Psoas muscle (tissue), 8 donors: ENCODE measurements around the gene TXNDC16. TPM values are rescaled to one million over a fixed set of nuclear protein-coding genes. Genes with fewer than 3 reads are reported as not detected.

Experiments
- ATAC-seq, 4 donors: fragments of 200-7000 bp; cut with Tn5 transposase; one replicate each; pipeline ENCODE4 v1.9.1; 2020; ENCODE audit warnings: moderate library complexity in 3 of 4, mild to moderate bottlenecking in 2 of 4
- DNase-seq, 2 donors: peaks; one replicate each; pipeline ENCODE4 v3.0.0-alpha.2; 2020
- H3K27ac ChIP-seq: fragments of 200-600 bp; one replicate; pipeline ENCODE4 v1.8.0; 2022
- H3K27me3 ChIP-seq, 3 donors: fragments of 200-600 bp in 1 of 3; one replicate each; pipeline versions ENCODE4 v1.6.1 to v1.8.0; 2013 to 2022; ENCODE audit warnings: low read length in 2 of 3, mild to moderate bottlenecking in 2 of 3, moderate library complexity in 1 of 3; ENCODE audit not compliant: insufficient read depth in 3 of 3
- H3K36me3 ChIP-seq, 2 donors: fragments of 200-600 bp in 1 of 2; one replicate each; pipeline versions ENCODE4 v1.6.1 to v1.8.0; 2013 to 2022; ENCODE audit warnings: low read depth in 1 of 2, mild to moderate bottlenecking in 1 of 2, moderate library complexity in 1 of 2; ENCODE audit not compliant: insufficient read depth in 1 of 2
- H3K4me1 ChIP-seq: fragments of 200-600 bp; one replicate; pipeline ENCODE4 v1.8.0; 2022
- H3K4me3 ChIP-seq: fragments of 200-600 bp; one replicate; pipeline ENCODE4 v1.8.0; 2022; ENCODE audit warnings: mild to moderate bottlenecking
- H3K9me3 ChIP-seq: fragments of 200-600 bp; one replicate; pipeline ENCODE4 v1.8.0; 2022
- WGBS, 3 donors: extraction: QIAGEN DNeasy Blood & Tissue Kit; methylation state at CpG; one replicate each; pipeline versions ENCODE4 v1.1.6 to v1.1.7; 2013; 5-methylcytosine and 5-hydroxymethylcytosine counted together
- intact Hi-C, 2 donors: fragments of 100-400 bp; cut with DNase I; formaldehyde crosslinking; loops; one replicate each; pipeline versions ENCODE4 v1.11.0 to v1.14.2; 2022
- polyA plus RNA-seq, 3 donors: library from polyadenylated mRNA; stranded (reverse); fragments of 200-250 nt; gene quantifications; one replicate each; pipeline ENCODE4 v1.2.3, GENCODE V29; 2013
- total RNA-seq, 4 donors: library from RNA; stranded (reverse); fragmentation: NEBNext Ultra II Directional in 2 of 4; extraction: Animal tissue kit (Norgen Biotek cat#: 25700) in 2 of 4; gene quantifications; one replicate each; pipeline versions ENCODE4 v1.2.1 to v1.2.4, GENCODE V29; 2021 to 2023
- TF ChIP-seq, protein P1 (sequence below): fragments of 200-600 bp; IDR thresholded peaks from one replicate; pipeline ENCODE4 v1.8.0; 2022; ENCODE audit warnings: antibody characterized with exemption
- donor health status: healthy with polysubstance abuse.
- donor health status: DM: no; HTN: no; CAD: no; lungs with moderate emphysema.
- donor health status: Bipolar disorder and iron deficiency.
- donor health status: healthy.
- donor health status: DM: yes; HTN: yes; CAD: no.
- donor health status: DM: no; HTN: no; CAD: no.
- donor health status: DM: no; HTN: no; CAD: no.
- donor health status: DM: yes; HTN: yes; CAD: no.

Gene TXNDC16
- total and polyA plus RNA-seq, 7 donors, result 0.42 to 4.2 (median 1.8) TPM

DNA sequence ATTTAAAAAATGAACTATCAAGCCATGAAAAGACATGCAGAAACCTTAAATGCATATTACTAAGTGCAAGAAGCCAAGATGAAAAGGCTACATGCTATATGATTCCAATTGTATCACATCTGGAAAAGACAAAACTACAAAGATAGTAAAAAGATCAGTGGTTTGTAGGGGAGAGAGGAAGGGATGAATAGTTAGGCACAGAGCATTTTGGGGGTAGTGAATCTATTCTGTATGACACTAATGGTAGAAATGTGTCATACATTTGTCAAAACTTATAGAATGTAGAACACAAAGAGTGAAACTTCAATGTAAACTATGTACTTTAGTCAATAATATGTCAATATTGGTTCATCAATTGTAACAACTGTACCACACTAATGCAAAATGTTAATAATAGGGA lies 20.8 kb downstream of the TXNDC16 start:
- intact Hi-C loops, result no loop called here
- Histone ChIP-seq H3K4me3 (no peak overlapping the region), H3K4me1 (no peaks in the 10 kb centered on the region), H3K27me3 (no peaks in the 10 kb centered on the region), H3K9me3 (no peaks in the 10 kb centered on the region), H3K27ac (no peak overlapping the region), H3K36me3 (peaks cover 0 to 49% of the 10 kb centered on the region in 2 donors)
- no peak for DNase-seq
- ATAC-seq, result no peak
- TF ChIP-seq, protein P1, sequence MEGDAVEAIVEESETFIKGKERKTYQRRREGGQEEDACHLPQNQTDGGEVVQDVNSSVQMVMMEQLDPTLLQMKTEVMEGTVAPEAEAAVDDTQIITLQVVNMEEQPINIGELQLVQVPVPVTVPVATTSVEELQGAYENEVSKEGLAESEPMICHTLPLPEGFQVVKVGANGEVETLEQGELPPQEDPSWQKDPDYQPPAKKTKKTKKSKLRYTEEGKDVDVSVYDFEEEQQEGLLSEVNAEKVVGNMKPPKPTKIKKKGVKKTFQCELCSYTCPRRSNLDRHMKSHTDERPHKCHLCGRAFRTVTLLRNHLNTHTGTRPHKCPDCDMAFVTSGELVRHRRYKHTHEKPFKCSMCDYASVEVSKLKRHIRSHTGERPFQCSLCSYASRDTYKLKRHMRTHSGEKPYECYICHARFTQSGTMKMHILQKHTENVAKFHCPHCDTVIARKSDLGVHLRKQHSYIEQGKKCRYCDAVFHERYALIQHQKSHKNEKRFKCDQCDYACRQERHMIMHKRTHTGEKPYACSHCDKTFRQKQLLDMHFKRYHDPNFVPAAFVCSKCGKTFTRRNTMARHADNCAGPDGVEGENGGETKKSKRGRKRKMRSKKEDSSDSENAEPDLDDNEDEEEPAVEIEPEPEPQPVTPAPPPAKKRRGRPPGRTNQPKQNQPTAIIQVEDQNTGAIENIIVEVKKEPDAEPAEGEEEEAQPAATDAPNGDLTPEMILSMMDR, result no peak

DNA sequence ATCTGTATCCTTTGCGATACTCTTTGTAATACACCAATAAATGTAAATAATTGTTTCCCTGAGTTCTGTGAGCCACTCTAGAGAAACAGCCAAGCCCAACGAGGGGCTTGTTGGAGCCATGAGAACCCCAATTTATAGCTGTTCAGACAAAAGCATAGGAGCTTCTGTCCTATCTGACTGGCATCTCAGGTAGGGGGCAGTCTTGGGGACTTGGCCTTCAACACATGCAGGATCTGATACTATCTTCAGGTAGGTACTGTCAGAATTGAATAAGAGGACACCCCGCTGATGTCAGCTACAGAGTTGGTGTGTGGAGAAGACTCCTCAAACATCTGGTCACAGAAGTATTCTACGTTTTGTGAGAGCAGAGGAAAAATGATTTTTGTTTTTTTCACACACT lies 25.3 kb downstream of the TXNDC16 start:
- intact Hi-C loops, result no loop called here
- no peaks in the 10 kb centered on the region for H3K4me1 ChIP-seq
- no peak overlapping the region for H3K27ac ChIP-seq
- H3K9me3 ChIP-seq, result no peaks in the 10 kb centered on the region
- ATAC-seq, result no peak
- TF ChIP-seq, protein P1, result no peak
- H3K4me3 ChIP-seq, result no peak overlapping the region
- 84 to 89% (median 88%) methylated on average over 4 of the region's 4 CpGs for WGBS, 3 donors
- H3K27me3 ChIP-seq, result no peaks in the 10 kb centered on the region
- no peak for DNase-seq
- H3K36me3 ChIP-seq, result peaks cover 0 to 11% of the 10 kb centered on the region in 2 donors

DNA sequence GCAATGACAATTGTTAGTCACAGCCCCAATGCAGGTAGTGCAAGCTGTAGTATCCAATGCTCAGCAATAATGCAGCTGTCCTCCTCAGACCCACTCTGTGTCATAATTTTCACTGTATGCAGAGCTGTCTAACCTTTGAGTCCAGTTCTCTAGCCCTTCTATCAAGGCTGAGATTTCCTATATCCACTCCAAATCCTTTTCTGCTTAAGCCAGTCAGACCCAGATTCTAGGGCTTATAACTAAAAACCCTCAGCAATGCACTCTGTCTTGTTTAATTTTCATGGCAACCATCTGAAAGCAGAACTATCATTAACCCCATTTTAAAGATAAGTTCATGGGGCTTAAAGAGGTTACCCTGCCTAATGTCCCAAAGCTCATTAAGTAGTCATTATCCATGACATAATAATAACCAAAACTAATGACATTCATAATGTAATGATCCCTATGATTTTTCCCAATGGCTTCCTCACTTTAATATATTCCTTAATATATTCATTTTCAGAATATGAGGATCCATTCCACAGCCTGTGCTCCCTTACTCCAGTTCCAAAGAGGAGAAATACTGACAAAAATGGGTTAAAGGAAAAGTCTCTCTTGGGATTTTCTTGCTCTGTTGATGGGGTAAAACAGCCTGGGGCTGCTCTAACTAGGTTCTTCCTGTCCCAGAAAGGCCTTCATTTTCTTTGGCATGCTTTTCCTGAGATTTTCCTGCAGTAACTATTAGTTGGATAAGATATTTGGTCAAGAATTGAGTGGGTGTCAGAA lies 29.5 kb downstream of the TXNDC16 start:
- H3K27ac ChIP-seq, result no peak overlapping the region
- intact Hi-C loops, result no loop called here
- peaks cover 0 to 13% of the 10 kb centered on the region in 2 donors for H3K36me3 ChIP-seq
- H3K4me1 ChIP-seq, result no peaks in the 10 kb centered on the region
- H3K4me3 ChIP-seq, result no peak overlapping the region
- DNase-seq, result no peak
- no peak for ATAC-seq
- H3K9me3 ChIP-seq, result no peaks in the 10 kb centered on the region
- TF ChIP-seq, protein P1, result no peak
- no peaks in the 10 kb centered on the region for H3K27me3 ChIP-seq

DNA sequence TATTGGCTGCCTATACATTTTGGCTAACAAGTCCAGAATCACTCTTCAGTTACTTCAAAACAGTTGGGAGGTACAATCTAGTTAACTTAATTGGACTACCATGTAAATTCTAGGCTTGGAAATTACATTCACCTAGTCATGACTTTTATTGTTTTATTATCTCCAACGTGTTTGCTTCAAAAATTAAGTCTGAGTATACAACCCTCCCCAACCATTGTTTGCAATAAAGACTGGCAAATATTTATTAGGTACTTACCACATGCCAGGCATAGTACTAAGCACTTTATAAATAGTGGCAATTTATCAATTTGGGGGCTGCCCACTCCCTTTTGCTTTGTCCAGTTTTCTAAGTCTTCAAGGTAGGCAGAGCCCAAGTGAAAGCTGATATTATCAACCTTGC lies 30.3 kb downstream of the TXNDC16 start:
- no peak overlapping the region for H3K4me3 ChIP-seq
- peaks cover 0 to 11% of the 10 kb centered on the region in 2 donors for H3K36me3 ChIP-seq
- no peaks in the 10 kb centered on the region for H3K4me1 ChIP-seq
- intact Hi-C loops, result no loop called here
- H3K9me3 ChIP-seq, result no peaks in the 10 kb centered on the region
- DNase-seq, result no peak
- H3K27ac ChIP-seq, result no peak overlapping the region
- 34 to 50% (median 41%) methylated on average over 1 of the region's 1 CpG for WGBS, 3 donors
- TF ChIP-seq, protein P1, result no peak
- no peaks in the 10 kb centered on the region for H3K27me3 ChIP-seq
- no peak for ATAC-seq
